HG03045 (cell line): ENCODE results near the gene TLX2.

Experiments used
- ATAC-seq: cut with Tn5 transposase; IDR thresholded peaks from one replicate; pipeline ENCODE4 v1.9.1; 2021; ENCODE audit warnings: mild to moderate bottlenecking, moderate library complexity; ENCODE audit not compliant: unreplicated experiment

Gene TLX2

GRCh38 chr2:74496997-74497776, 17.1 kb upstream of the TLX2 start:
- no peak for ATAC-seq

- no peak for ATAC-seq
Measured at GRCh38 chr2:74497777-74498499, 16.3 kb upstream of the TLX2 start.

GRCh38 chr2:74498500-74499266, 15.6 kb upstream of the TLX2 start:
- no peak for ATAC-seq

GRCh38 chr2:74499267-74499939, 14.8 kb upstream of the TLX2 start, which contains the start of gene LBX2:
Gene LBX2 (minus strand): TSS chr2:74499603. CDS start chr2:74499537, 66 bp downstream.
- ATAC-seq, result no peak

GRCh38 chr2:74499940-74500577, 14.2 kb upstream of the TLX2 start:
- no peak for ATAC-seq

GRCh38 chr2:74500578-74500946, 13.7 kb upstream of the TLX2 start:
- no peak for ATAC-seq

GRCh38 chr2:74501335-74502071, 12.7 kb upstream of the TLX2 start:
- ATAC-seq, result no peak

- ATAC-seq, result no peak
Measured at GRCh38 chr2:74502147-74502719, 12.0 kb upstream of the TLX2 start.

DNA sequence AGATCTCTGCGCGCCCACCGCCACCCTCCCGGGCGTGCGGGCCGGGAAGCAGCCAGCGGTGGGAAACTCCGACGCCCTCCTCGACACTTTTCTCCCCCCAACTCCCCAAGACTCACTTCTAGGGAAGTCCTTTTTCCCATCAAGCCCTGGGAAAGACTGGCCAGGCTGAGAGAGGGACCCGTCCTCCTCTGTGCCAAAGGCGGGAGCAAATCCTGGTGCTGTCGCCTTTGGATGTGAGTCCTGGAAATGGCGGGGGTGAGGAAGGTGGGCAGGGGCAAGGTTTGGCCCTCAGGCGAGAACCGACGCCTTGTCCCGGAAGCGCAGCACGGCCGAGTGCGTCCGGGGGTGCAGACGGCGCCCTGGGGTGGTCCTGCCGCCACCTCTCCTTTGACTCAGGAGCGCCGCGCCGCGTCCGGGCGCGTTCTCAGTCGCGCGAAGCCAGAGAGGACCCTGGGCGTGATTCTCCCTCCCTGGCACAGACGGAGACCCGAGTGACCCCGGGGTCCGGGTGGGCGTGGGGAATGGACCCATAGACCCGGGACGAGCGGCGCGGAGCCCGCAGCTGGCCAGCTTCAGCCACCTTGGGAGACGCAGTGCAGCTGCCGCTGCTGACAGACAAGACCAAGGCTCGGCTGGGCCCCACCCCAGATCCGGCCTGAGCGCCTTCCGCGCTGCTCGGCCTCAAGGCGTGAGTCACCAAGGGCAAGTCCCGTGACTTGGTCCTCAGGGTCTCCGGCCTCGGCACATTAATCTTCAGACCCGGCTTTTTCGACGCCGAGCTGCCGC, 11.3 kb upstream of the TLX2 start:
- ATAC-seq, result no peak

DNA sequence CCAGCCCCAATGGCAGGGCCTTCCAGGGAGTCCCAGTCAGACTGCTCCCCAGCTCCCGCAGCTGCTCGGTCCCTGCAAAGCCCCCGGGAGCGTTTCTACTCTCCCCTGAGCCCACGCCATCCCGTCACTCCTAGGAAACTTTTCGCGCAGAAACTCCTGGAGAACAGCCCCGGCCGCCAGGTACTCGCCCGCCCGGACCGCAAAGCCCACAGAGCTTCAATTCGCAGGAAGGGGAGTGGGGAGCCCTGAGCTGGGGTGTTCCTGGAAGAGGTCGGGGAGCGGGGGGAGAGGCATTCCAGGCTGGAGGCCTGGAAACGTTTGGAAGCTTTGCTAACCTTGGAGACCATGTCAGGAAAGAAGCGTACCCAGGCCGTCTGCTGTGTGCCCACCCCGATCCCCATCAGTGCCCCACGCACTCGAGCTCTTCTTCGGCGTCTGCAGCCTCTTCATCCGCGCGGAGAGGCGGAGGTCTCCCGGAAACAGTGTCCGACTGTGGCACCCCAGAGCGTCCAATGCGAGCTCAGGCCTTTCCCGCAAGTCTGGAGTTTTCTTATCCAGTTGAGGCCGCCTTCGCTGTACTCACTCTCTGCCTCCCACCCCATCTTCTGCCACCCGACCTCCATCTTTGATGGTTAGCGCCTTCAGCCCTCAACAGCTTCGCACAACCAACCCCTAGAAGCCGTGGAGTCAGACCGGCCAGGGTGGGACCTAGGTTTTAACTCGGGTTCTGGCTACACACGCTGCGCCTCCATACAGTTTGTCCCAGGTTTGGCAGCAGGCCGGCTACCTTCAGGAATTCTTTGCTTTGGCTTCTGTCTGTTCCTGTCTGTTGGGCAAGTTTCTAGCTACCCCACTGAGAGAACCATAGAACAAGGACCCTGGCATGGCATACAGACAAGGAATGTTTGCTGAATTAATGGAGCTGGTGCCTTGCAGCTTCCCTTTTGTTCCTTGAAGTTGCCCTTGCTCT, 10.5 kb upstream of the TLX2 start:
- ATAC-seq, result no peak

GRCh38 chr2:74504591-74504990, 9.7 kb upstream of the TLX2 start:
- no peak for ATAC-seq

DNA sequence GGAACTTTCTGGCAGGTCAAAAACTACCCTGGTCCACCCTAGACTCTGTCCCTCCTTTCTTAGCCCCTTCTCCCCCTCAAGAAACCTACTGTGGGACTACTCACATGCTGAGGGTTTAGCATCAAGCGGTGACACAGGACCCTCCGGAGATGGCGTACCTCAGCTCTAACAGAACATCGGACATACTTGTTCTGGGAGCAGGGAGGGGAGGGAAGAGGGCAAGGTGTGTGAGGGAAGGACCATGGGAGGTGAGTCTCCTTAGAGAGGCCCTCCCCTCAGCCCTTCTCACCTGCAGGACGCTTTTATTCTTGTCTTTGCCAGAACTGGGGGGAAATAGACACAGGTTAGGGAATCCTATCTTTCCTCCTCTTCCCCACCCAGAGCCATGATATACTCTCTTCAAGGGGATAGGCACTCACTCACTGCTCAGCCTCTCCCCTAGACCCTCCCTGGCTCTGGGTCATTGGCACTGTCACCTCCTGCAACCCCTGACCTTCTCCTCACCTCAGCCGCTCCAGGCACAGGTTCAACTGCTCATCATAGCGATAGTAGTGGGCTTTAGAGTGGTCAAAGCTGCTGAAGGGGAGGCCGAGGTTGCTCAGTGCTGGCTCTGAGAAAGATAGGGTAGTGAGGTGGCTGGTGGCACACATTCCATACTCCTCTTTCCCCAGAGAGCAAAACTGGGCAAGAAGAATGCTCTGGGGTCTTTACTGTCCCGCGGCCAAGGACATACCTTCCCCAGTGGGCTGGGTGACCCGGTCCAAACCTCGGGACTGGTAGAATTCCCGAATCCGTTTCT, 8.6 kb upstream of the TLX2 start:
- no peak for ATAC-seq

DNA sequence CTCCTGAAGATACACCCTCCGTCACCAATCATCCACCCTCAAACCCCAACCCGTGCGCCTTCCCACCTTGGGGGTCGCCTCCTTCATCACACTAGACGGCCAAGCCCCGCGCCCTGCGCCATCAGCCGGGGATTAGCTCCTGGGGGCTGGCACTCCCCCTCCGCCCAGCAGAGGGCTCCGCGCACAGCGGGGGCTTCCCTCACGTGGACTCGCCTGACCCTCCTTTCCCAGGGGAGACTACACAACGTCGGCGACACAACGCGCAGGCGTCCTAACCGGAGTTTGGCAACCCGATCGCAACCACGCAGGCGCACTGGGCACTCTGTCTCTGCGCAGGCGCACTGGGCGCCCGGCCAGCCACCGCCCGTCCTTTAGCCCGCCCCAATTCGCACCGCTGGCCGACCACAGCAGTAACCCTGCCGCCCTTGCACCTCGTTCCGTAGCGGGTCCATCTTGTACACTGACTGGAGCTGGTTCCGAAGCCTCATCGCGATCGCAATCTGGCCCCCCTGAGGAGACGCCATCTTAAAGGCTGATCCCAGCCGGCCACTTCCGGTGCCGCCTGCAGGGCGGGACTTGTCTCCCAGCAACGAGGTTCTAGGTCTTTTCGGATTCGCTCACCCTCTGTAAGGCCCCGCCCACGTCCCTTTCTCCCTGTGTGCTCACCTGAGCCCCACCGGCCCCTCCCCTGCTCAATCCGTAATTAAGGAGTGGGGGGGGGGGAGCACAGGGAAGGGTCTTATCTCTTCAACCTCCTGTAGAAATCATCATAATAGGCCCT, 6.9 kb upstream of the TLX2 start, which contains the start of gene PCGF1:
Gene PCGF1, minus strand, starts transcription at position 551 of the 781 bp plus-strand sequence. Its CDS starts 27 bp downstream, at position 524.
- peak; percentile 92 for ATAC-seq

GRCh38 chr2:74507926-74508520, 6.2 kb upstream of the TLX2 start:
- ATAC-seq, result peak; percentile 8

DNA sequence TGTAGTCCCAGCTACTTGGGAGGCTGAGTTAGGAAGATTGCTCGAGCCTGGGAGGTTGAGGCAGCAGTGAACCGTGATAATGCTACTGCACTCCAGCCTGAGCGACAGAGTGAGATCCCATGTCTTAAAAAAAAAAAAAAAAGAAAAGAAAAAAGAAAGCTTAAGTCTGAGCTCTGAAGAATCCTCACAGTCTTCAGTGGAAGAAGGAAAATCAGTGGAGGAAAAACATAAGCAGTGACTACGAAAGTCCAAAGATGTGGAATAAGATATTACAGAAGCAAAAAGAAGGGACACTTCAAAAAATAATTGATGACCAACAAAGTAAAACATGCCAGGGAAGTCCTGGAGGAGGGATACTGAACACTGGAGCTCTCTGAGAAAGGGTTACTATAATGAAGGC, 4.0 kb upstream of the TLX2 start:
- ATAC-seq, result no peak
